H9 (cell line): ENCODE data around the gene SCN1B. TPM values are rescaled to one million over a fixed set of nuclear protein-coding genes. Genes with fewer than 3 reads are reported as not detected.

Source experiments
- DNase-seq: peaks from one replicate; pipeline ENCODE4 v3.0.0-alpha.2; 2017
- H2AFZ ChIP-seq: one replicate; pipeline ENCODE4 v1.6.1; 2013; ENCODE audit warnings: mild to moderate bottlenecking, low read length, control low read depth, moderate library complexity
- H2AK5ac ChIP-seq: 2 replicates; pipeline ENCODE4 v1.6.1; 2013; ENCODE audit warnings: low read length, control low read depth, mixed read lengths; ENCODE audit not compliant: insufficient read length
- H2BK120ac ChIP-seq: one replicate; pipeline ENCODE4 v1.6.1; 2013; ENCODE audit warnings: low read depth, mild to moderate bottlenecking, low read length, control low read depth, inconsistent platforms; ENCODE audit not compliant: poor library complexity, severe bottlenecking
- H2BK12ac ChIP-seq: 2 replicates; pipeline ENCODE4 v1.6.1; 2013; ENCODE audit warnings: low read length, control low read depth, mixed read lengths, low read depth; ENCODE audit not compliant: insufficient read length
- H2BK15ac ChIP-seq: 2 replicates; pipeline ENCODE4 v1.6.1; 2013; ENCODE audit warnings: low read depth, low read length, control low read depth
- H2BK20ac ChIP-seq: one replicate; pipeline ENCODE4 v1.6.1; 2013; ENCODE audit warnings: low read depth, mild to moderate bottlenecking, low read length, control low read depth, inconsistent platforms; ENCODE audit not compliant: poor library complexity, severe bottlenecking
- H2BK5ac ChIP-seq: 2 replicates; pipeline ENCODE4 v1.6.1; 2013; ENCODE audit warnings: low read length, control low read depth, mixed read lengths; ENCODE audit not compliant: insufficient read length
- H3K14ac ChIP-seq: 2 replicates; pipeline ENCODE4 v1.6.1; 2013; ENCODE audit warnings: low read length, control low read depth; ENCODE audit not compliant: insufficient read depth
- H3K18ac ChIP-seq: 2 replicates; pipeline ENCODE4 v1.6.1; 2013; ENCODE audit warnings: low read depth, mild to moderate bottlenecking, mixed read lengths, low read length, control low read depth; ENCODE audit not compliant: insufficient read length
- H3K23ac ChIP-seq: 2 replicates; pipeline ENCODE4 v1.6.1; 2013; ENCODE audit warnings: low read length, control low read depth, mixed read lengths, low read depth; ENCODE audit not compliant: insufficient read length
- H3K23me2 ChIP-seq: 2 replicates; pipeline ENCODE4 v1.6.1; 2013; ENCODE audit warnings: low read depth, mild to moderate bottlenecking, mixed read lengths, low read length, control low read depth; ENCODE audit not compliant: insufficient read length, poor library complexity, severe bottlenecking
- H3K27ac ChIP-seq: 2 replicates; pipeline ENCODE4 v1.5.1; 2013; ENCODE audit warnings: low read length, control low read depth, mixed read lengths, low read depth; ENCODE audit not compliant: insufficient read length
- H3K27me3 ChIP-seq: 2 replicates; pipeline ENCODE4 v1.6.1; 2013; ENCODE audit warnings: low read length, control low read depth, inconsistent platforms; ENCODE audit not compliant: insufficient read depth
- H3K4ac ChIP-seq: 2 replicates; pipeline ENCODE4 v1.6.1; 2013; ENCODE audit warnings: low read depth, mild to moderate bottlenecking, control low read depth, inconsistent platforms, low read length, moderate library complexity
- H3K4me1 ChIP-seq: 2 replicates; pipeline ENCODE4 v1.6.1; 2013; ENCODE audit warnings: low read length, control low read depth, inconsistent platforms; ENCODE audit not compliant: insufficient read depth
- H3K4me2 ChIP-seq: 2 replicates; pipeline ENCODE4 v1.6.1; 2013; ENCODE audit warnings: low read length, control low read depth, mixed read lengths; ENCODE audit not compliant: insufficient read length, insufficient read depth
- H3K56ac ChIP-seq: 2 replicates; pipeline ENCODE4 v1.6.1; 2013; ENCODE audit warnings: low read depth, mild to moderate bottlenecking, mixed read lengths, low read length, control low read depth; ENCODE audit not compliant: insufficient read length
- H3K79me1 ChIP-seq: 2 replicates; pipeline ENCODE4 v1.6.1; 2013; ENCODE audit warnings: low read depth, mild to moderate bottlenecking, moderate library complexity, low read length, control low read depth, inconsistent platforms; ENCODE audit not compliant: insufficient read depth, poor library complexity, severe bottlenecking
- H3K79me2 ChIP-seq: 2 replicates; pipeline ENCODE4 v1.6.1; 2013; ENCODE audit warnings: low read length, control low read depth, inconsistent platforms; ENCODE audit not compliant: insufficient read depth
- H3K9ac ChIP-seq: 2 replicates; pipeline ENCODE4 v1.6.1; 2013; ENCODE audit warnings: low read length, control low read depth, mixed read lengths; ENCODE audit not compliant: insufficient read length; ENCODE audit errors: extremely low read depth
- H3K9me3 ChIP-seq: one replicate; pipeline ENCODE4 v1.6.1; 2013; ENCODE audit warnings: low read depth, low read length, inconsistent platforms; ENCODE audit not compliant: control insufficient read depth
- H3T11ph ChIP-seq: one replicate; pipeline ENCODE4 v1.6.1; 2013; ENCODE audit warnings: mild to moderate bottlenecking, low read length, control low read depth, inconsistent platforms
- H4K20me1 ChIP-seq: one replicate; pipeline ENCODE4 v1.6.1; 2013; ENCODE audit not compliant: control insufficient read depth, insufficient read length, insufficient read depth
- H4K5ac ChIP-seq: 2 replicates; pipeline ENCODE4 v1.6.1; 2013; ENCODE audit warnings: low read depth, mild to moderate bottlenecking, mixed read lengths, low read length, control low read depth; ENCODE audit not compliant: insufficient read length
- H4K8ac ChIP-seq: replicated peaks from 2 replicates; pipeline ENCODE4 v1.6.1; 2013; ENCODE audit warnings: low read length, control low read depth, mixed read lengths, low read depth; ENCODE audit not compliant: insufficient read length
- H4K91ac ChIP-seq: 2 replicates; pipeline ENCODE4 v1.6.1; 2013; ENCODE audit warnings: low read depth, mild to moderate bottlenecking, moderate library complexity, mixed read lengths, low read length, control low read depth; ENCODE audit not compliant: insufficient read length
- H3K27ac Mint-ChIP-seq, 3 experiments: 2 replicates in 2 of 3; 3 replicates in 1 of 3; pipeline ENCODE4 v1.8.0; 2020 to 2021; ENCODE audit warnings: mixed read lengths in 3 of 3, mild to moderate bottlenecking in 1 of 3, moderate library complexity in 1 of 3
- H3K27me3 Mint-ChIP-seq: 2 replicates; pipeline ENCODE4 v1.8.0; 2021; ENCODE audit warnings: low read depth, mild to moderate bottlenecking, moderate library complexity, mixed read lengths
- H3K36me3 Mint-ChIP-seq, 3 experiments: 2 replicates in 2 of 3; 3 replicates in 1 of 3; pipeline ENCODE4 v1.8.0; 2020 to 2021; ENCODE audit warnings: low read depth in 3 of 3, mixed read lengths in 3 of 3; ENCODE audit not compliant: insufficient read depth in 1 of 3
- H3K4me1 Mint-ChIP-seq, 2 experiments: 2 replicates each; pipeline ENCODE4 v1.8.0; 2020; ENCODE audit warnings: mixed read lengths in 2 of 2
- H3K4me3 Mint-ChIP-seq, 2 experiments: 2 replicates in 1 of 2; 3 replicates in 1 of 2; pipeline ENCODE4 v1.8.0; 2020 to 2021; ENCODE audit warnings: mild to moderate bottlenecking in 2 of 2, mixed read lengths in 2 of 2, moderate library complexity in 1 of 2
- H3K9me3 Mint-ChIP-seq, 2 experiments: 2 replicates in 1 of 2; 3 replicates in 1 of 2; pipeline ENCODE4 v1.8.0; 2020; ENCODE audit warnings: mild to moderate bottlenecking in 2 of 2, mixed read lengths in 2 of 2, moderate library complexity in 1 of 2
- WGBS: extraction: QIAGEN DNeasy Blood & Tissue Kit; methylation state at CpG from one replicate; pipeline ENCODE4 v1.1.7; 2013; ENCODE audit warnings: missing lambda C conversion rate, low lambda C conversion rate, mixed read lengths; ENCODE audit not compliant: insufficient read length; ENCODE audit errors: extremely low coverage; 5-methylcytosine and 5-hydroxymethylcytosine counted together
- total RNA-seq: library from RNA; stranded (reverse); gene quantifications from 2 replicates; pipeline ENCODE4 v1.2.1, GENCODE V29; 2021
- TF ChIP-seq, protein P1 (sequence below): fragments of 200-600 bp; sonication (generic); conservative IDR thresholded peaks from 3 replicates; pipeline ENCODE4 v1.8.0; 2021; ENCODE audit warnings: antibody characterized with exemption, mild to moderate bottlenecking

SCN1B gene
- total RNA-seq, 1 experiment from 2014 or later: 3.8 TPM

DNA sequence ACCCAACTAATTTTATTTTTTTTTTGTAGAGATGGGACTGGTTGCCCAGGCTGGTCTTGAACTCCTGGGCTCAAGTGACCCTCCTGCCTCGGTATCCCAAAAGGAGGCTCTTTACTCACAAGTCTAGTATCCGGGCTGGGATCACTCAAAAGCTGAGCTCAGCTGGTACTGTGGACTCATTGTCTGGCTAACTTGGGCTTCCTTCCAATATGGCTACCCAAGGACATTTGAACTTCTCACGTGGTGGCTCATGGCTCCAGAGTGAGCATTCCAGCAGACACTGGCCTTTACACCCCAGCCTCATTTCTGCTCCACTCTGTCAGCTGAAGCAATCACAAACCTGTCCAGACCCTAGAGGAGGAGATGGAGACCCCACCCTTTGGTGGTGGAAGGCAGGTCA is 40.2 kb downstream of the SCN1B start:
- Histone ChIP-seq H4K8ac (no peak overlapping the region), H4K91ac (no peak overlapping the region), H3K79me2 (no peaks in the 10 kb centered on the region), H3T11ph (no peak overlapping the region), H3K14ac (no peak overlapping the region), H3K9ac (no peak overlapping the region), H4K20me1 (no peaks in the 10 kb centered on the region), H2AK5ac (no peak overlapping the region), H3K56ac (no peak overlapping the region), H2BK5ac (no peak overlapping the region), H3K27ac (no peak overlapping the region), H3K79me1 (no peaks in the 10 kb centered on the region), H2BK120ac (no peak overlapping the region), H2BK15ac (no peak overlapping the region), H3K4me2 (no peak overlapping the region), H2BK20ac (no peak overlapping the region), H3K9me3 (no peaks in the 10 kb centered on the region), H3K27me3 (no peaks in the 10 kb centered on the region), H3K4me1 (peaks cover 5% of the 10 kb centered on the region; the same call in 1 of the 2 replicates), H3K4ac (no peak overlapping the region), H4K5ac (no peak overlapping the region), H2BK12ac (no peak overlapping the region), H2AFZ (no peak overlapping the region), H3K23me2 (no peaks in the 10 kb centered on the region), H3K18ac (no peak overlapping the region), H3K23ac (no peak overlapping the region)
- H3K27ac Mint-ChIP-seq: no peak overlapping the region
- H3K36me3 Mint-ChIP-seq: peaks cover 0 to 4% (median 0%) of the 10 kb centered on the region in 3 experiments; a peak in 3 of 7 replicates
- no peaks in the 10 kb centered on the region; the same call in 1 of the 2 replicates for H3K27me3 Mint-ChIP-seq
- H3K4me3 Mint-ChIP-seq: no peak overlapping the region
- H3K9me3 Mint-ChIP-seq: peaks cover 6 to 8% of the 10 kb centered on the region in 2 experiments; a peak in 4 of 5 replicates
- no CpG with 5 or more reads among the region's 3 CpGs for WGBS
- peaks cover 26 to 34% of the 10 kb centered on the region in 2 experiments for H3K4me1 Mint-ChIP-seq
- no peak for DNase-seq
- TF ChIP-seq, protein P1, sequence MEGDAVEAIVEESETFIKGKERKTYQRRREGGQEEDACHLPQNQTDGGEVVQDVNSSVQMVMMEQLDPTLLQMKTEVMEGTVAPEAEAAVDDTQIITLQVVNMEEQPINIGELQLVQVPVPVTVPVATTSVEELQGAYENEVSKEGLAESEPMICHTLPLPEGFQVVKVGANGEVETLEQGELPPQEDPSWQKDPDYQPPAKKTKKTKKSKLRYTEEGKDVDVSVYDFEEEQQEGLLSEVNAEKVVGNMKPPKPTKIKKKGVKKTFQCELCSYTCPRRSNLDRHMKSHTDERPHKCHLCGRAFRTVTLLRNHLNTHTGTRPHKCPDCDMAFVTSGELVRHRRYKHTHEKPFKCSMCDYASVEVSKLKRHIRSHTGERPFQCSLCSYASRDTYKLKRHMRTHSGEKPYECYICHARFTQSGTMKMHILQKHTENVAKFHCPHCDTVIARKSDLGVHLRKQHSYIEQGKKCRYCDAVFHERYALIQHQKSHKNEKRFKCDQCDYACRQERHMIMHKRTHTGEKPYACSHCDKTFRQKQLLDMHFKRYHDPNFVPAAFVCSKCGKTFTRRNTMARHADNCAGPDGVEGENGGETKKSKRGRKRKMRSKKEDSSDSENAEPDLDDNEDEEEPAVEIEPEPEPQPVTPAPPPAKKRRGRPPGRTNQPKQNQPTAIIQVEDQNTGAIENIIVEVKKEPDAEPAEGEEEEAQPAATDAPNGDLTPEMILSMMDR: no peak
